Measurements from ENCODE around the gene FGF8.

Gene FGF8

GRCh38 chr10:101768791-101769170 is 7.1 kb downstream of the FGF8 start:
- DNase-seq: no peak

- DNase-seq: no peak
Measured at GRCh38 chr10:101767966-101768790, 7.7 kb downstream of the FGF8 start.

- DNase-seq: no peak
Measured at GRCh38 chr10:101767600-101767945, 8.3 kb downstream of the FGF8 start.

- no peak for DNase-seq
Measured at GRCh38 chr10:101766753-101767599, 8.9 kb downstream of the FGF8 start.

GRCh38 chr10:101766306-101766705 is 9.6 kb downstream of the FGF8 start:
- no peak for DNase-seq

- peak in 1 of 2 experiments; percentile 11 for DNase-seq
Measured at GRCh38 chr10:101763141-101763846, 12.6 kb downstream of the FGF8 start.

GRCh38 chr10:101762736-101763135 is 13.2 kb downstream of the FGF8 start:
- no peak for DNase-seq

- no peak for DNase-seq
Measured at GRCh38 chr10:101761226-101761625, 14.7 kb downstream of the FGF8 start.

- DNase-seq: no peak
Measured at GRCh38 chr10:101760510-101760909, 15.4 kb downstream of the FGF8 start.

GRCh38 chr10:101759309-101760247 is 16.3 kb downstream of the FGF8 start:
- DNase-seq: peak; percentile 42 to 55

- DNase-seq: no peak
Measured at GRCh38 chr10:101758858-101759257, 17.1 kb downstream of the FGF8 start.

- peak; percentile 48 to 88 for DNase-seq
Measured at GRCh38 chr10:101752241-101752640, 23.7 kb downstream of the FGF8 start.

GRCh38 chr10:101749047-101750016 is 26.6 kb downstream of the FGF8 start:
- DNase-seq: peak in 1 of 2 experiments; percentile 1

- DNase-seq: no peak
Measured at GRCh38 chr10:101748496-101748895, 27.4 kb downstream of the FGF8 start.

GRCh38 chr10:101745074-101745696 is 30.7 kb downstream of the FGF8 start:
- peak; percentile 16 to 55 for DNase-seq

GRCh38 chr10:101744267-101744666 is 31.6 kb downstream of the FGF8 start:
- no peak for DNase-seq

- no peak for DNase-seq
Measured at GRCh38 chr10:101741938-101742337, 34.0 kb downstream of the FGF8 start.

GRCh38 chr10:101736666-101737065 is 39.2 kb downstream of the FGF8 start:
- no peak for DNase-seq

- DNase-seq: no peak
Measured at GRCh38 chr10:101732096-101732495, 43.8 kb downstream of the FGF8 start.

GRCh38 chr10:101726115-101726387 is 49.9 kb downstream of the FGF8 start:
- peak in 1 of 2 experiments; percentile 12 for DNase-seq

Measured in NCI-H524 (cell line).